Eye (tissue), 1 donor: ENCODE data around the gene SLC18A2.
"Not testable (repeated sequence)": the region's sequence is repeated elsewhere in the genome, so short reads cannot be mapped to it uniquely, and the experiment has no call there.

Experiments used
- DNase-seq: peaks from one replicate; pipeline ENCODE4 v3.0.0-alpha.2; 2015

SLC18A2 gene

GRCh38 chr10:117240621-117241529, at the start of gene SLC18A2:
SLC18A2 (plus strand) TSS chr10:117241114; CDS start chr10:117241694, 580 bp downstream.
- DNase-seq: peak; percentile 77

- no peak for DNase-seq
Observed at GRCh38 chr10:117197189-117197588, 43.7 kb upstream of the SLC18A2 start, which contains the start of gene KCNK18. KCNK18 (plus strand) TSS chr10:117197489; CDS start chr10:117197489, 0 bp downstream.

- no peak for DNase-seq
Observed at GRCh38 chr10:117198088-117198487, 42.8 kb upstream of the SLC18A2 start.

GRCh38 chr10:117201826-117202225, 39.1 kb upstream of the SLC18A2 start:
- no peak for DNase-seq

GRCh38 chr10:117204316-117204715, 36.6 kb upstream of the SLC18A2 start:
- no peak for DNase-seq

- no peak for DNase-seq
Observed at GRCh38 chr10:117212176-117212575, 28.7 kb upstream of the SLC18A2 start.

GRCh38 chr10:117214401-117214800, 26.5 kb upstream of the SLC18A2 start:
- DNase-seq: no peak

GRCh38 chr10:117215079-117215478, 25.8 kb upstream of the SLC18A2 start:
- DNase-seq: no peak

- no peak for DNase-seq
Observed at GRCh38 chr10:117216028-117216427, 24.9 kb upstream of the SLC18A2 start.

- DNase-seq: peak; percentile 93
Observed at GRCh38 chr10:117216611-117217195, 24.2 kb upstream of the SLC18A2 start.

GRCh38 chr10:117217196-117217761, 23.6 kb upstream of the SLC18A2 start:
- peak; percentile 47 for DNase-seq

GRCh38 chr10:117218654-117219053, 22.3 kb upstream of the SLC18A2 start:
- DNase-seq: no peak

GRCh38 chr10:117221156-117221711, 19.7 kb upstream of the SLC18A2 start:
- DNase-seq: peak; percentile 67

GRCh38 chr10:117222552-117222951, 18.4 kb upstream of the SLC18A2 start:
- no peak for DNase-seq

- peak; percentile 54 for DNase-seq
Observed at GRCh38 chr10:117222976-117223692, 17.8 kb upstream of the SLC18A2 start.

- no peak for DNase-seq
Observed at GRCh38 chr10:117223693-117224430, 17.1 kb upstream of the SLC18A2 start.

GRCh38 chr10:117224881-117225280, 16.0 kb upstream of the SLC18A2 start:
- no peak for DNase-seq

GRCh38 chr10:117226813-117227451, 14.0 kb upstream of the SLC18A2 start:
- peak; percentile 48 for DNase-seq

GRCh38 chr10:117228210-117228609, 12.7 kb upstream of the SLC18A2 start:
- DNase-seq: no peak

GRCh38 chr10:117230107-117230506, 10.8 kb upstream of the SLC18A2 start:
- DNase-seq: not testable (repeated sequence)

GRCh38 chr10:117237401-117237991, 3.4 kb upstream of the SLC18A2 start:
- DNase-seq: no peak
